HG02943 (cell line): Measurements from ENCODE around the gene SLC44A2.

Experiments
- ATAC-seq: cut with Tn5 transposase; IDR thresholded peaks from one replicate; pipeline ENCODE4 v1.9.1; 2021; ENCODE audit warnings: mild to moderate bottlenecking, low read depth, moderate library complexity; ENCODE audit not compliant: unreplicated experiment

The SLC44A2 gene

DNA sequence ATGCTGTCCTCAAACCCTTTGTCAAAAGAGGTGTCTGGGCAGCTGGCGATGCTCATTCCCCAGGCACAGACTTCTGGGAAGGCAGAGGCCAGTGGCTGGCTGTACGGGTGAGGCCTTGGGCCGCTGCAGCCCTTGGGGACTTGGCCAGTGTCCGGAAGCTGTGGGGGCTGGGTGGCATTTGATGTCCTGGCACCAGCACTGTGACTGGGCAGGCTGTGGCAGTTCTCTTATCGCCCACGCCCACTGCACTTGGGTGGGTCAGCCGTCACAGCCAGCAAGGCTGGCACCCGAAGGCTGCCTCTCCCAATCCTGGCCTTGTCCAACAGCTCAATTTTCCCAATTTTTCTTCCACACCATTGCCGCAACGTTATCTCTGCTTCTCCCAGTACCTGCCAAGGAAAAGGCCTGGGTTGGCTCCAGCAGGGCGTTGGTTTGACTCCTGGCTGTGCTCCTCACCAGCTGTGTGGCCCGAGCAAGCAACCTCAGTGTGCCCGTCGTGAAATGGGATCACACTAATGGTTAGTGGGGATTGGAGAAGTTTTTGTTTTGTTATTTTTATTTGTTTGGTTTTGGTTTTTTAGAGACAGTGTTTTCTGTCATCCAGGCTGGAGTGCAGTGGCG lies 12.7 kb upstream of the SLC44A2 start:
- ATAC-seq = no peak

DNA sequence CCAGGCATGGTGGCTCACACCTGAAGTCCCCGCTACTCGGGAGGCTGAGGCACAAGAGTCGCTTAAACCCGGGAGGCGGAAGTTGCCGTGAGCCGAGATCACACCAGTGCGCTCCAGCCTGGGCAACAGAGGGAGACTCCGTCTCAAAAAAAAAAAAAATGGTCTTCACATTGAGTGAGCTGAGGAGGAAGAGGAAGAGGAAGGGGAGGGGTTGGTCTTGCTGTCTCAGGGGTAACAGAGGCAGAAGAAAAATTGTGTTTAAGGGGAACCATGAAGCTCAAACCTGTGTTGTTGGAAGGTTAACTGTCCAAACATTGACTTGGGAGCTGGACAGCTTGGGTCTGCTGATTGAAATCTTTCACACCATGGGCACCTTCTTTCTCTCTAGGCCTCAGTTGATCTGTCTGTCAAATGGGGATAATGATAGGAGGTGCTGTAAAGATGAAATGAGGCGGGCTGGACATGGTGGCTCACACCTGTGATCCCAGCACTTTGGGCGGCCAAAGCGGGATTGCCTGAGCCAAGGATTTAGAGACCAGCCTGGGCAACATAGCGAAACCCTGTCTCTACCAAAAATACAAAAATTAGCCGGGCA lies 9.8 kb upstream of the SLC44A2 start:
- ATAC-seq = no peak

DNA sequence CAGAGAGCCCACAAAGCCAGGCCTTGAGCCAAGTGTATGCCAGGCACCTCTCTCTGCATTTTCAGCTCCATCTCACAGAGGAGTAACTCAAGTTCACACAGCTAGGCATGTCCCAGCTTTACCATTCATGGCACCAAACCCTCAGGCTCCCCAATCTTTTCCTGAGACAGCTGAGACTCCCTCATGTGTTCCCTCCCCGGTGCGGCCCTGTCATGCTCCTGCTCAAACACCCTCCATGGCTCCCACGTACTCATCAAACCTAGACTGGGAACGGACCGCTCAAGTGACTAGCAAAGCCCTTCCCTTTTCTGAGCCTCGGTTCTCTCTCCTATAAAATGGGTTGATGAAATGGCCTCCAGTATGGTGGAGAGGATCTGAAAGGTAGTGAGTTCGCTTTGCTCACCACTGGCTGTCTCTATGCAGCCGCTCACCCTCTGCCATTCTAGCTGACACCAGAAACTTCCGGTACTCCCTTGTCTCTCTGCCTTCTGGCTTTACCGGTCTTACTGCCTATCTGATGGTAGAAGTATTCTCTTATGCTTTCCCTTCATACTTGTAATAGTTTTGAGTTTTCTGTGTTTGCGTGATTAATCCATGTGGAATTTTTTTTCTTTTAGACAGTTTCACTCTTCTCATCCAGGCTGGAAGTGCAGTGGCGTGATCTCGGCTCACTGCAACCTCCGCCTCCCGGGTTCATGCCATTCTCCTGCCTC lies 7.8 kb upstream of the SLC44A2 start:
- ATAC-seq = no peak

DNA sequence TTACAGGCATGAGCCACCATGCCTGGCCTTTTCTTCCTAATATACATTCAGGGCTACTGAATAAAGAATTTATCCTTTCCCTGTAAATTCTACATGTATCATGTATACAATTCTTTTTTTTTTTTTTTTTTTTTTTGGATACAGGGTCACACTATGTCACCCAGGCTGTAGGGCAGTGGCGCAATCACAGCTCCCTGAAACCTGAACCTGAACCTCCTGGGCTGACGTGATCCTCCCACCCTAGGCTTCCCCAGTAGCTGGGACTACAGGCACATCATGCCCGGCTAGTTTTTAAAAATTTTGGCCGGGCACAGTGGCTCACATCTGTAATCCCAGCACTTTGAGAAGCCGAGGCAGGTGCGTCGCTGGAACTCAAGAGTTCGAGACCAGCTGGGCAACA lies 6.5 kb upstream of the SLC44A2 start:
- ATAC-seq = no peak

DNA sequence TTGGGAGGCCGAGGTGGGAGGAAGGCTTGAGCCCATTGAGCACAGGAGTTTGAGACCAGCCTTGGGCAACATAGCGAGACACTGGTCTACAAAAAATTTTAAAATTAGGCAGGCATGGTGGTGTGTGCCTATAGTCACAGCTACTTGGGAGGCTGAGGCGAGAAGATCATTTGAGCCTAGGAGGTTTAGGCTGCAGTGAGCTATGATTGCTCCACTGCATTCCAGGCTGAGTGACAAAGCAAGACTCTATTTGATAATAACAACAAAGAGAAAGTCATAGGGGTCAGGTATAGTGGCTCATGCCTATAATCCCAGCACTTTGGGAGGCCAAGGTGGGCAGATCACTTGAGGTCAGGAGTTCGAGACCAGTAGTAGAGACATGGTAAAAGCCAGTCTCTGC lies 4.6 kb upstream of the SLC44A2 start:
- ATAC-seq = no peak

DNA sequence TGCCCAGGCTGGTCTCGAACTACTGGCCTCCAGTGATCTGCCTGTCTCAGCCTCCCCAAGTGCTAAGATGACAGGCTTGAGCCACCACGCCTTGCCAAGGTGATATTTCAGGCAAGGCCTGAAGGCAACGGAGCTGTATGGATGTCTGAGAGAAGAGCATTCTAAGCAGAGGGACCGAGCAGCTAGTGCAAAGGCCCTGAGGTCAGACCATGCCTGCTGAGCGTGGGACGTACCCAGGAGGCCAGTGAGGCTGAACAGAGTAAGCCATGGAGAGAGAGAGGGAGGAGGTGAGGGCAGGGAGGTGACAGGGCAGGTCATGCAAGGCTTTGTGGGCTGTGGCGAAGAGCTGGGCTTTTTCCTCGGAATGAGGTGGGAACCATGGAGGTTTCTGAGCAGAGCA lies 3.4 kb upstream of the SLC44A2 start:
- no peak for ATAC-seq

DNA sequence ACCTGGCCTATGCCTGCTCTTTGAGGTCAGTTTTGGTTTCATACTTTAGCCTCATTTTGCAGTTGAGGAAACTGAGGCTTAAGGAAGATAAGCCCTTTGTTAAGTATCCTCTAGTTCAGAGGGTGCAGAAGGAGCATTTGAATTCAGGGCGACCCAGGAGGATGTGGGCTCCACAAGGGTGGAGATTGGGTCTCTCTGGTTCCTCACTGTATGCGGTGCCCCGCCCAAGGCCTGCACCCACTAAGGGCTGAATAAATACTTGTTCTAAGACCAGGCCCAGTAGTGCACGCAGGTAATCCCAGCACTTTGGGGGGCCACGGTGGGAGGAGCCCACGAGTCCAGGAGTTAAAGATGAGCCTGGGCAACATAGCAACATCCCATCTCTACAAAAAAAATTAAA lies 768 bp upstream of the SLC44A2 start:
- ATAC-seq = no peak

DNA sequence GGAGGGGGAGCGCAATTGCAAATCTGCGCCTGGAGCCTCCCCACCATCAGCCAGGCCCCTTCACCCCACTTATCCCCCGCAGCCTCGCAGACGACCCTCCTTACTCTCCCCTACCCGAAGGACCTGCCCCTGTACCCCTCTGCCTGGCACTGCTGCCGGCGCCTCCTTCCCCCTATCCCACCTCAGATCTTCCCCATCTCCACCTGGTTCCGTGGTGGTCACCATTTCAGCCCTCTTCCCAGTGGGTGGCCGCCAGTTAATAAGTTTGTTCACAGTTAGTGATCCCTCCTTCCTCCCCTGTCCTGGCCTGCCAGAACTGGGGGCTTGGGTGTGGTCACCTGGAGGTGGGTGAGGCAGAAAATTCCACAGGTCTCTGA lies 397 bp downstream of the SLC44A2 start:
- no peak for ATAC-seq

DNA sequence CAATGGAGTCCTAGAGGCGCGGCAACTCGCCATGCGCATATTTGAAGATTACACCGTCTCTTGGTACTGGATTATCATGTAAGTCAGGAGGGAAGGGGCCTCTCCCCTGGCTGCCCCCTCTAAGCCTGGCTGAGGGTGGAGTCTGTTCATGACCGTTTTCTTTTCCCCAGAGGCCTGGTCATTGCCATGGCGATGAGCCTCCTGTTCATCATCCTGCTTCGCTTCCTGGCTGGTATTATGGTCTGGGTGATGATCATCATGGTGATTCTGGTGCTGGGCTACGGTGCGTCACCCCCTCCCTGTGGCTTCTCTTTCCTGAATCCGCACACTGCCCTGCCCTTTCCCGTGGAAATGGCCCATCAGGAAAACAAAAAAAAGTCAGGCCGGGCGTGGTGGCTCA lies 6.5 kb downstream of the SLC44A2 start:
- no peak for ATAC-seq

DNA sequence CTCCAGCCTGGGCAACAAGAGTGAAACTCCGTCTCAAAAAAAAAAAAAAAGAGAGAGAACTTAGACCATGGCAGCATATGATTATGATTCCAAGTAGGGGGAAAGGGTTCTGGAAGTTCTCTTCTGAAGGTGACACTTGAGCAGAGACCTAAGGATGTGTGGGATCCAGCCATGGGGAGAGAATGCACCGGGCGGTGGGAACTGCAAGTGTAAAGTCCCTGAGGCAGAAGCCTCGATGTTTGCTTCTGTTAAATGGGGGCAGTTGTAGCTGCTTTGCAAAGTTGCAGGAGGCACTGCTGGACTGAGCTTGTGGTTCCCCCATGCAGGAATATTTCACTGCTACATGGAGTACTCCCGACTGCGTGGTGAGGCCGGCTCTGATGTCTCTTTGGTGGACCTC lies 9.1 kb downstream of the SLC44A2 start:
- ATAC-seq = no peak

DNA sequence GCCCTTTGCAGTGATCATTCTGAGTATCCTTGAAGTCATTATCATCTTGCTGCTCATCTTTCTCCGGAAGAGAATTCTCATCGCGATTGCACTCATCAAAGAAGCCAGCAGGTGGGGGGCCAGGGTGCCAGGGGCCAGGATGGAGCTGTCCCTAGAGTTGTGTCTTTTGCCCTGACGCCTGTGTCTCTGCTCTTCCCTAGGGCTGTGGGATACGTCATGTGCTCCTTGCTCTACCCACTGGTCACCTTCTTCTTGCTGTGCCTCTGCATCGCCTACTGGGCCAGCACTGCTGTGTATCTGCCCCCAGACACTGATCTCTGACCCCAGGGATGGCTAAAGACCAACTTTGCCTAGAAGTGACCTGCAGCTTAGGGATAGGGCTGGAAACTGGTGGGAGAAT lies 9.6 kb downstream of the SLC44A2 start:
- no peak for ATAC-seq

DNA sequence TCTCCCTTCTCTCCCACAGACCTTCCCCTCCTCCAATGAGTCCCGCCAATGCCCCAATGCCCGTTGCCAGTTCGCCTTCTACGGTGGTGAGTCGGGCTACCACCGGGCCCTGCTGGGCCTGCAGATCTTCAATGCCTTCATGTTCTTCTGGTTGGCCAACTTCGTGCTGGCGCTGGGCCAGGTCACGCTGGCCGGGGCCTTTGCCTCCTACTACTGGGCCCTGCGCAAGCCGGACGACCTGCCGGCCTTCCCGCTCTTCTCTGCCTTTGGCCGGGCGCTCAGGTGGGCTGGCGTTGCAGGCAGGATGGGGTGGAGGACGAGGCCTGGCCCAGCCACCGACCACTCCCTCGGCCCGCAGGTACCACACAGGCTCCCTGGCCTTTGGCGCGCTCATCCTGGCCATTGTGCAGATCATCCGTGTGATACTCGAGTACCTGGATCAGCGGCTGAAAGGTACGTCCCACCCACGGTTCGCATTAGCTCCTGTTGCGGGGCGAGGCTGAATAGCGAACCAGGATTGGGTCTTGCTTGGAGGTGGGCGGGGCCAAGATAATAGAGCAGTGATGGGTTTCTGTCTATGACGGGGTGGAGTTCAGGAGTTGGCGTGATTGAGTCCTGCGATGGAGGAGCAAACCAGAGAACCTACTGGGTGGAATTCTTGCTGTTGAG lies 11.1 kb downstream of the SLC44A2 start:
- no peak for ATAC-seq

DNA sequence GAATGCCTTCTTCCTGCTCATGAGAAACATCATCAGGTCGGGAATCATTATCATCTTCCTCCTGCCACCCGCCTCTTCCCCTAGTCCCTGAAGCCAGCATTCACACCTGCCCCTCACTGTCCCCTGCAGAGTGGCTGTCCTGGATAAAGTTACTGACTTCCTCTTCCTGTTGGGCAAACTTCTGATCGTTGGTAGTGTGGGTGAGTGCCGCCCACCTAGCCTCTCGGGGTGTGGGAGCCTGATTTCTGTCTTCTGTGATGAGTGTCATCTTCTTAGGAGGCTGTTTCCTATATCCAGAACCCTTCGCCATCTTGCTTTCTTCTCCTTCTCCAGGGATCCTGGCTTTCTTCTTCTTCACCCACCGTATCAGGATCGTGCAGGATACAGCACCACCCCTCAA lies 12.5 kb downstream of the SLC44A2 start:
- ATAC-seq = no peak

DNA sequence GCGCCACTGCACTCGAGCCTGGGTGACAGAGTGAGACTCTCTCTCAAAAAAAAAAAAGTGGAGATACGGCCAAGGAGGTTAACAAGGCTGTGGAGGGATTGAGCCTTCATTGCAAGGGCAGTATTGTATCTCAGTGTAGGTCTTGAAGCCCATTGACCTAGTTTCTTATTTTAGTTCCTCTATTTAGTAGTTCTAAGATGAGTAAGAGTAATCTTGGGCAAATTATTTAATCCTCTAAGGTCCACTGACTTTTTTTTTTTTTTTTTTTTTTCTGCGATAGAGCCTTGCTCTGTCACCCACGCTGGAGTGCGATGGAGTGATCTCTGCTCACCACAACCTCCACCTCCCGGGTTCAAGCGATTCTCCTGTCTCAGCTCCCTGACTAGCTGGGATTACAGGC lies 14.5 kb downstream of the SLC44A2 start:
- ATAC-seq = no peak

DNA sequence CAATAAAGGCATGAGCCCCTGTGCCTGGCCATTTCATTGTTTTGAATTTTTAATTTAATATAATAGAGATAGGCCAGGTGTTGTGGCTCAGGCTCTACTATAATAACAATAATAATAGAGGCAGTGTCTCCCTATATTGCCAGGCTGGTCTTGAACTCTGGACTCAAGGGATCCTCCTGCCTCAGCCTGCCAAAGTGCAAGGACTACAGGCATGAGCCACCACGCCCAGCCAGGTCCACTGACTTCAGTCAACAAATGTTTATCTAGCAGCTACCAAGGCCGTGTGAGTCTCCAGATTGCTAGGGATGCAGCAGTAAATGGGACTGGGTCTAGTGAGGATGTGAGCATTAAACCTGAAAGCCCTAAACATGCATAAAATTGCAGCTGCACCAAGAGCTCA lies 15.0 kb downstream of the SLC44A2 start:
- ATAC-seq = no peak

DNA sequence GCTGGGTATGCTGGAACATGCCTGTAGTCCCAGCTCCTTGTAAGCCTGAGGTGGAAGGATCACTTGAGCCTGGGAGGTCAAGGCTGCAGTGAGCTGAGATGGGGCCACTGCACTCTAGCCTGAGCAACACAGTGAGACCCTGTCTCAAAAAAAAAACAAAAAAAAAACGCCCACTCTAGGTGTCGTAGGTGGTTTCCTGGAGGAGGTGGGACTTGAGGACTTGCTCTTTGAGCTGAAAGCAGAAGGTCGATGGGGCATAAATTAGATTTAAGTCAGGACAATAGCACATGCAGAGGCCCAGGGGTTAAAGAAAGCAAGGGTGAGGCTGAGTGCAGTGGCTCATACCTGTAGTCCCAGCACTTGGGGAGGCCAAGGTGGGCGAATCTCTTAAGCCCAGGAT lies 15.9 kb downstream of the SLC44A2 start:
- no peak for ATAC-seq

DNA sequence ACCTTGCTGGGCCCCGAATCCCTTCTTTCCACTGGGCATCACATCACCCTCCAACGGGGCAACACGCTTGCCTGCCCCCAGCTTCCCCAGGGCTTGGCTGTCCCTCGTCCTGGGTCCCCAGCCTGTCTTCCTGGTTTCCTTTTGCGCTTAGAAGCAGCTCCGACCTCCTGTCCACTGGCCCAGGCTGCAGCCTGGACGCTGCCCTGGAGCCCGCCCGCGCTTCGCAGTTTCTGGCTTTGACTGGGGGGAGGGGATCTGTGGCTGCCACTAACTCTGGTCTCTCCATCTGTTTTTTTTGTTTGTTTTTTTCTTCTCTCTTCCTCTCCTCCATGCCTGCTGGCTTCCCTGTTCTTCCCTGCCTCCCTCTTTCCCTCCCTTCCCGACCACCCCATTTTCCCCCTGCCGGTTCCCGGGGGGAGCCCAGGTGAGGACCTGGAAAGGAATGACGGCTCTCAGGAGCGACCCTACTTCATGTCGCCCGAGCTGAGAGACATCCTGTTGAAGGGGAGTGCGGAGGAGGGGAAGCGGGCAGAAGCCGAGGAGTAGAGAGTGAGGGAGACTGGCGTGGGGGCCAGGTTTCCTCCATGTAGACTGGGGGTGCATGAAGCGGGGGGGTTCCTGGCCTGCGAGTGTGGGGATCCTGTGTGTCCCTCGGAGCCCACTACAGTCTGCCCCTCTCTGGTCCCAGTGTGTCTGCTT lies 17.3 kb downstream of the SLC44A2 start:
- ATAC-seq = no peak

DNA sequence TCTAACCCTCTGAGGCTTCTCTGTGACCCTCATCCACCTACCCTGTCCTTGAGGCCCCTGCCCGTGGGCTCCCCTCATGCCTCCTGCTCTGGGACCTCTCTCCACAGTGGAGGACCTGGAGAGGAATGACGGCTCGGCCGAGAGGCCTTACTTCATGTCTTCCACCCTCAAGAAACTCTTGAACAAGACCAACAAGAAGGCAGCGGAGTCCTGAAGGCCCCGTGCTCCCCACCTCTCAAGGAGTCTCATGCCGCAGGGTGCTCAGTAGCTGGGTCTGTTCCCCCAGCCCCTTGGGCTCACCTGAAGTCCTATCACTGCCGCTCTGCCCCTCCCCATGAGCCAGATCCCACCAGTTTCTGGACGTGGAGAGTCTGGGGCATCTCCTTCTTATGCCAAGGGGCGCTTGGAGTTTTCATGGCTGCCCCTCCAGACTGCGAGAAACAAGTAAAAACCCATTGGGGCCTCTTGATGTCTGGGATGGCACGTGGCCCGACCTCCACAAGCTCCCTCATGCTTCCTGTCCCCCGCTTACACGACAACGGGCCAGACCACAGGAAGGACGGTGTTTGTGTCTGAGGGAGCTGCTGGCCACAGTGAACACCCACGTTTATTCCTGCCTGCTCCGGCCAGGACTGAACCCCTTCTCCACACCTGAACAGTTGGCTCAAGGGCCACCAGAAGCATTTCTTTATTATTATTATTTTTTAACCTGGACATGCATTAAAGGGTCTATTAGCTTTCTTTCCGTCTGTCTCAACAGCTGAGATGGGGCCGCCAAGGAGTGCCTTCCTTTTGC lies 18.0 kb downstream of the SLC44A2 start:
- ATAC-seq = no peak

DNA sequence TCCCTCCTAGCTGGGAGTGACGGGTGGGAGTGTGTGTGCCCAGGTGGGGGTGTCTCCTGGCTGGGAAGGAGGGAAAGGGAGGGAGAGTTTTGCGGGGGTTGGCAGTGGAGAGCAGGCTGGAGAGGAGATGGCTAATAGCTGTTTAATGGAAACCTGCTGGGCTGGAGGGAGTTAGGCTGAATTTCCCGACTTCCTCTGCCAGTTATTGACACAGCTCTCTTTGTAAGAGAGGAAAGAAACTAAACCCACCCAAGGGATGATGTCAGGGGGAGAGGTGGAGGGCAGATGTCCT lies 18.6 kb downstream of the SLC44A2 start:
- no peak for ATAC-seq

DNA sequence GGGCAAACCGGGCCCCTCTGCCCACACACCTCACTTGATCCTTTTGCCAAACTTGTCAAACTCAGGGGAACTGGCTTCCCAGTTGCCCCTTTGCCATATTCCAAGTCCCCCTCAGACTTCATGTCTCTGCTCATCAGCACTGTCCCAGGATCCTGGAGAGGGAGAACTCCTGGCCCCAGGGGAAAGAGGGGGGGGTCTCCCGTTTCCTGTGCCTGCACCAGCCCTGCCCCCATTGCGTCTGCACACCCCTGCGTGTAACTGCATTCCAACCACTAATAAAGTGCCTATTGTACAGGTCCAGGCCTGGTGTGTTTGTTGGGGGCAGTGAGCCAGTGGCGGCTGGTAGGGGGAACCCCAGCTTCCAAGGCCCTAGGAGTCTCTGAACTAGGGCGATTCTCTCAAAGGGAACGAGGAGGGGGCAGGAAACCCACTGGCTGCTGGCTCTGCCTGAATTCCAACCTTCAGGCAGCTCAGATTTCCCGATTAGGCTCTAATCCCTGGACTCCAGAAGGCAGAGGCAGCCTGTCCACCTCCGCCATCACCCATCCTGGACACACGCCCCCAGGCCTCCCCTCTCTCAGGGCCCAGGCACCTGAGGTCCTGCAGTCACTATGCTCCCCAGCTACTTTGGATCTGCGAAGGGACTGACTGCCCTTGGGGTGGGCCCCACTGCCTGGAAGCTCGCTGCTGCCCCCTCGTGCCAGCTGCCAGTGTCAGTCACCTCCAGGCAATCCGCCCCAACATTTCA lies 19.1 kb downstream of the SLC44A2 start:
- no peak for ATAC-seq
